Coronary artery (tissue), 2 donors: ENCODE measurements around the gene TMEM9B.
A peak's percentile ranks its signal among the peaks of the same experiment; 100 is the strongest.

ENCODE experiments used
- DNase-seq: peaks from one replicate; pipeline ENCODE4 v3.0.0-alpha.2; 2017; ENCODE audit warnings: low spot score
- H3K27ac ChIP-seq, 2 donors: fragments of 200-600 bp; sonication (generic); one replicate each; pipeline ENCODE4 v1.5.1; 2016 to 2019
- H3K4me3 ChIP-seq: fragments of 200-600 bp; sonication (generic); 2 replicates; pipeline ENCODE4 v1.5.1; 2016; ENCODE audit warnings: mild to moderate bottlenecking, moderate library complexity
- CTCF ChIP-seq: fragments of 200-600 bp; sonication (generic); IDR thresholded peaks from one replicate; pipeline ENCODE4 v1.5.1; 2019; ENCODE audit warnings: antibody characterized with exemption

The TMEM9B gene

GRCh38 chr11:9003573-9004182, 39.4 kb upstream of the TMEM9B start, which contains the start of gene NRIP3:
Gene NRIP3, minus strand, starts transcription at chr11:9004001. Its CDS starts 66 bp downstream, at chr11:9003935.
- H3K27ac ChIP-seq: no peak within 1 kb of the TSS
- H3K4me3 ChIP-seq: peak within 1 kb of the TSS; percentile 73
- no peak for TF ChIP-seq CTCF
- DNase-seq: peak; percentile 80

DNA sequence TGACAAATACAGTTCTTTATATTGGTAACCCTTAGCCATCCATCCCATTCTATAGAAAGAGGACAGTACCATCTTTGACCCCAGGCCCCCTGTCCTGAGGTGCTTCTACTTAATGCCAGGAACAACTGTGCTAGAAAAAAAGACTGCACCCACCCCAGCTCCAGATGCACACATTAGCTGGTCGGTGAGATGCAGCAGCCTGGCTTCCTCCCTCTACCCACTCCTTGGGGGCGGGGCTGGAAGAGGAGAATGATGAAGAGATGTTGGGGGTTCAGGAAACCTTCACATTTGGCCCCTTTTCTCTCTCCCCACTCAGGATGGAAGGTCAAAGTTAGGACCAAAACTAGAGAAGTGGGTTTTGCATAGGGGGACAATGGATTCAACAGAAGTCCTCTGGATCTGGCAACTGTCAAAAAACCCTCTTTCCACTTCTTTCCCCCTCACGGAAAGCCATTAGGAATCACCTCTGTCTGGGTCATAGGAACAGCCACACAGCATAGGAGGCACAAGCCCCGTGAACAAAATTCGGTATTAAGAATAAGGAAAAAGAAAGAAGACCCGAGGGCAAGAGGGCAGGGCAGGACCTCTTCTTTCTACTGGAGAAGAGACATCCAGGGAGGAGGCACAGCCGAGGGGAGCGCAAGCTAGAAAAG, 38.8 kb upstream of the TMEM9B start:
- no peak for TF ChIP-seq CTCF
- Histone ChIP-seq H3K27ac (no peak overlapping the region), H3K4me3 (peak overlapping the region; percentile 73)
- DNase-seq: no peak

GRCh38 chr11:9001736-9002135, 37.5 kb upstream of the TMEM9B start:
- Histone ChIP-seq H3K4me3 (no peak overlapping the region), H3K27ac (no peak overlapping the region)
- no peak for TF ChIP-seq CTCF
- DNase-seq: no peak

DNA sequence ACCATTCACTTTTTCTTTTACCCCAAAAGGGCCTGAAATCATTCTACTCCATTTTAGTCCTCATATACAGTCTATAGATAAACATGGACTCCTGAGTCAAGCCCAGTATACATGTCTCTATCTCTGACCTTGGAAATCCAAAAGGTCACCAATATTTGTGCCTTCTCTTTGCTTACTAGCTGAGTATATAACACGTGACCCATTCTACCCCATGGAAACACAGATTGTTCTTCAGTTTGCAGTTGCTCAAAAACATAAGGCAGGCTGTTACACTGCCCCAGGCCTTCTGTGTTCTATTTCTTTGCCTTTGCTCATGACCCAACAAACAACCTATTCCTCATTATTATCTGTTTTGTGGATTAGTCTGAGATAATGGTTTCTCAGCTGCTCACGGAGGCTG, 33.8 kb upstream of the TMEM9B start:
- TF ChIP-seq CTCF: no peak
- Histone ChIP-seq H3K4me3 (no peak overlapping the region), H3K27ac (no peak overlapping the region)
- DNase-seq: no peak

GRCh38 chr11:8997451-8997850, 33.2 kb upstream of the TMEM9B start:
- DNase-seq: no peak
- Histone ChIP-seq H3K4me3 (no peak overlapping the region), H3K27ac (no peak overlapping the region)
- no peak for TF ChIP-seq CTCF

DNA sequence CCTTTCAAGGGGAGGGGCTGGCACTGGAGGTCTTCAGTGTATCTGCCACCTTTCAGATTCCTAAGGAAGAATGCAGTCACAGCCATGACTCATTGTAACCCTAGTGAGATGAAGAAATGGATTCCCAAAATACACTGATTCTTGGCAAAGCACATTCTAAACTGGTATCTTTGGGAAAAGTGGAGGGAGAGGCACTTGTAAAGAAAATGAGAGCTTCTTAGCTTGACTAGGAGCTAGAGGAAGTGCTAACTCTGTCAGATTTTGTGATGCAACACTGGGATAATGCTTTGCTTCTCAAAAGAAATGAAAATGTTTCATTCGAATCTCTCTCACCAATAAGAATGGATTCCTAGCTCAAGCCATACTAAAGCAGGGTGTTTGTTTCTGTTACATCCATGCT, 25.2 kb upstream of the TMEM9B start:
- no peak for DNase-seq
- no peak for TF ChIP-seq CTCF
- no peak overlapping the region for H3K4me3 ChIP-seq
- H3K27ac ChIP-seq: no peak overlapping the region
